Urinary bladder (tissue), 4 donors: ENCODE results near the gene PKLR. TPM values are rescaled to one million over a fixed set of nuclear protein-coding genes. Genes with fewer than 3 reads are reported as not detected.

Experiments used
- DNase-seq: peaks from one replicate; pipeline ENCODE4 v3.0.0-alpha.2; 2015; ENCODE audit errors: extremely low spot score
- H3K27ac ChIP-seq: one replicate; pipeline ENCODE4 v1.5.1; 2013; ENCODE audit warnings: low read depth, mild to moderate bottlenecking, moderate library complexity
- H3K36me3 ChIP-seq: one replicate; pipeline ENCODE4 v1.6.1; 2013; ENCODE audit warnings: mild to moderate bottlenecking, moderate library complexity; ENCODE audit not compliant: insufficient read depth
- H3K4me1 ChIP-seq: one replicate; pipeline ENCODE4 v1.6.1; 2013; ENCODE audit warnings: mild to moderate bottlenecking, moderate library complexity; ENCODE audit not compliant: insufficient read depth
- H3K4me3 ChIP-seq: one replicate; pipeline ENCODE4 v1.5.1; 2013; ENCODE audit warnings: low read depth, low read length
- WGBS: extraction: QIAGEN DNeasy Blood & Tissue Kit; methylation state at CpG from one replicate; pipeline ENCODE4 v1.1.7; 2013; 5-methylcytosine and 5-hydroxymethylcytosine counted together
- polyA plus RNA-seq: library from polyadenylated mRNA; stranded (reverse); fragments of 200-250 nt; gene quantifications from one replicate; pipeline ENCODE4 v1.2.3, GENCODE V29; 2013
- total RNA-seq: library from RNA; depleted of rRNA; stranded (reverse); fragments of >200 nt; gene quantifications from one replicate; pipeline ENCODE4 v1.2.3, GENCODE V29; 2014
- donor health status: healthy with polysubstance abuse.
- donor health status: healthy.

The PKLR gene
- total and polyA plus RNA-seq, 2 donors, result not detected

DNA sequence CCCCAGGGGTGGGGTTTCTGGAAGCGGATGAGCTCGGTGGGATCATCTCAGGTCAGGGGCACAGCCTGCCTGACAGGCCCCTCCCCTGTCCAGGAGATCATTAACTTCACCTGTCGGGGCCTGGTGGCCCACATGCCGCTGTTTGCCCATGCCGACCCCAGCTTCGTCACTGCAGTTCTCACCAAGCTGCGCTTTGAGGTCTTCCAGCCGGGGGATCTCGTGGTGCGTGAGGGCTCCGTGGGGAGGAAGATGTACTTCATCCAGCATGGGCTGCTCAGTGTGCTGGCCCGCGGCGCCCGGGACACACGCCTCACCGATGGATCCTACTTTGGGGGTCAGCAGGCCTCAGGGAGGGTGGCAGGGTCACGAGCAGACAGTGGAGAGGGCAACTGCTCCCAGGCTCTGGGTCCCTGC is 15.6 kb downstream of the PKLR start:
- Histone ChIP-seq H3K4me3 (no peak overlapping the region), H3K4me1 (no peaks in the 10 kb centered on the region), H3K36me3 (no peaks in the 10 kb centered on the region), H3K27ac (no peak overlapping the region)
- 92% methylated on average over 18 of the region's 18 CpGs for WGBS
- DNase-seq, result no peak

DNA sequence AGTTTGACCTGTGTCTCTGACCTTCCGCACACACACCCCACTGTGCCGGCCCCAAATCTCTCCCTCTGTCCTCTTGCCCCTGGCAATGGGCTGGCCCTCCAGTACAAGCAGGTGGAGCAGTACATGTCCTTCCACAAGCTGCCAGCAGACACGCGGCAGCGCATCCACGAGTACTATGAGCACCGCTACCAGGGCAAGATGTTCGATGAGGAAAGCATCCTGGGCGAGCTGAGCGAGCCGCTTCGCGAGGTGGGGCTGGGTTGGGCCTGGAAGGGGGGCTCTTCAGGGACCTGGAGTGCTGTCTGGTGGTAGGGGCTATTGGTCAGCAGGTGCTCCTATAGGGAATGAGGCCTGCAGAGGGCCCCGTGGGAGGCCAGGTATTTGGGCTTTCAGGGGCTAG is 16.2 kb downstream of the PKLR start:
- WGBS, result 94% methylated on average over 14 of the region's 14 CpGs
- H3K4me1 ChIP-seq, result no peaks in the 10 kb centered on the region
- no peak overlapping the region for H3K4me3 ChIP-seq
- DNase-seq, result no peak
- H3K36me3 ChIP-seq, result no peaks in the 10 kb centered on the region
- no peak overlapping the region for H3K27ac ChIP-seq

DNA sequence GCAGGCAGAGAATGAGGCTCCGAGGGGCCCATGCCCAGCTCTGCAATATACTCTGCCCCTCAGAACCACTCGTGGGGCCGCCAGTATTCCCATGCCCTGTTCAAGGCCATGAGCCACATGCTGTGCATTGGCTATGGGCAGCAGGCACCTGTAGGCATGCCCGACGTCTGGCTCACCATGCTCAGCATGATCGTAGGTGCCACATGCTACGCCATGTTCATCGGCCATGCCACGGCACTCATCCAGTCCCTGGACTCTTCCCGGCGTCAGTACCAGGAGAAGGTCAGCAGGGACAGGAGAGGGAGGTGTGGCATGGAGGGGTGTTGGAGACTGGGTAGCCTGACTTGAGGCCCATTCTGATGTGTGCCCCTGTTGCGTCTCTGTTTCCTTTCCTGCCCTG is 16.8 kb downstream of the PKLR start:
- H3K36me3 ChIP-seq, result no peaks in the 10 kb centered on the region
- DNase-seq, result no peak
- no peak overlapping the region for H3K4me3 ChIP-seq
- 95% methylated on average over 12 of the region's 12 CpGs for WGBS
- H3K4me1 ChIP-seq, result no peaks in the 10 kb centered on the region
- no peak overlapping the region for H3K27ac ChIP-seq

DNA sequence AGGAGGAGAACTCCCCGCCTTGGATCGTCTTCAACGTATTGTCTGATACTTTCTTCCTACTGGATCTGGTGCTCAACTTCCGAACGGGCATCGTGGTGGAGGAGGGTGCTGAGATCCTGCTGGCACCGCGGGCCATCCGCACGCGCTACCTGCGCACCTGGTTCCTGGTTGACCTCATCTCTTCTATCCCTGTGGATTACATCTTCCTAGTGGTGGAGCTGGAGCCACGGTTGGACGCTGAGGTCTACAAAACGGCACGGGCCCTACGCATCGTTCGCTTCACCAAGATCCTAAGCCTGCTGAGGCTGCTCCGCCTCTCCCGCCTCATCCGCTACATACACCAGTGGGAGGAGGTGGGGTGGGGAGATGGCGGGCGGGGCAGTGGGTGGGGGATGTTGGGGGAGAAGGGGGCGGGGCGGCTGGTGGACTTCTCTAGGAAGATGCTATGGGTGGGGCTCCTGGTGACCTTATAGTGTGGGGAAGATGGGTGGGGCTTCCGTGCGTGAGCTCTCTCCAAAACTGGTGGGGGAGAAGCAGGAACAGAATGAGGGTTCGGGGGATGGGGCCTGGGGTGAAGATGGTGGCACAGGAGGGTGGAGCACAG is 18.6 kb downstream of the PKLR start:
- H3K4me1 ChIP-seq, result no peaks in the 10 kb centered on the region
- no peak overlapping the region for H3K4me3 ChIP-seq
- no peak overlapping the region for H3K27ac ChIP-seq
- WGBS, result 94% methylated on average over 29 of the region's 29 CpGs
- H3K36me3 ChIP-seq, result no peaks in the 10 kb centered on the region
- DNase-seq, result no peak

DNA sequence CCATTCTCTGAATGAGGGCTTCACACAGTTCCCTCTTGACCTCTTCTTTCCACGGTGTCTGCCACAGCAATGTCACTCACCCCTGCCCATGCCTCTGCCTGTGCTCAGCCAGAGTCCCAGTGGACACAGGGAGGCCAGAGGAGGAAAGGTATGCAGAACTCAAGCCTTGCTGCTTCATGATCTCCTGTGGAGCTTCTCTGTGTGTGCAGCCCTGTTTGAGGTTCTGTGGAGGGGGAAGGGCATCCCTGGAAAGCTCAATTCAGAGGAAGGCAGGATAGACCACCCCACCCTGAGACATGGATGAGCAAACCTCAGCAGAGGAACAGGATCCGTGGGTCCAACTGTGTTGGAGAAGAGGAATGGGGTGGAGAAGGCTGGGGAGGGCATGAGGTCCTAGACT is 22.0 kb downstream of the PKLR start:
- Histone ChIP-seq H3K36me3 (no peaks in the 10 kb centered on the region), H3K4me1 (peaks cover 2% of the 10 kb centered on the region), H3K4me3 (no peak overlapping the region), H3K27ac (no peak overlapping the region)
- no peak for DNase-seq
- WGBS, result 86% methylated on average over 2 of the region's 2 CpGs

DNA sequence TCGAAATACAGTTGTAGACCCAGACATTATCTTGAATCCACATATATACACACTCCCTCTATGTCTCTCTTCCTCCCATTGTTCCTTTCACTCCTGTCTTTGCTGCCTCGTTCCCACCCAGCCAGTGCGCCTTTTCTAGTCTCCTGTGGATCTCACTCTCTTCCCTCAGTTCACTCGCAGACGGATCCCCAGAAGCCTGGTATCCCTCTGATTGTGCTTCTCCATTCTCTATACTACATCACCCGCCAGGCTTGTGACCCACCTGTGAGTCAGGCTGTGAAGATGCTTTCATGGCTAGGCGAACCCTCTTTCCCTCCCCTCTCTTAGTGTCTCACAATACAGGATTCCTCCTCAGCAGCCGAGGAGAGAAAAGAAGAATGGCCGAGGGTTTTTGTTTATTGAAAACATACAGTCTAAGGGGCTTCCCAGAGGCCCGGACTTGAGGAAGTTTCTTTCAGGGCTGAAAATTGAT is 22.5 kb downstream of the PKLR start:
- WGBS, result 62% methylated on average over 10 of the region's 10 CpGs
- H3K36me3 ChIP-seq, result no peaks in the 10 kb centered on the region
- H3K4me1 ChIP-seq, result peaks cover 2% of the 10 kb centered on the region
- no peak overlapping the region for H3K4me3 ChIP-seq
- no peak overlapping the region for H3K27ac ChIP-seq
- no peak for DNase-seq

DNA sequence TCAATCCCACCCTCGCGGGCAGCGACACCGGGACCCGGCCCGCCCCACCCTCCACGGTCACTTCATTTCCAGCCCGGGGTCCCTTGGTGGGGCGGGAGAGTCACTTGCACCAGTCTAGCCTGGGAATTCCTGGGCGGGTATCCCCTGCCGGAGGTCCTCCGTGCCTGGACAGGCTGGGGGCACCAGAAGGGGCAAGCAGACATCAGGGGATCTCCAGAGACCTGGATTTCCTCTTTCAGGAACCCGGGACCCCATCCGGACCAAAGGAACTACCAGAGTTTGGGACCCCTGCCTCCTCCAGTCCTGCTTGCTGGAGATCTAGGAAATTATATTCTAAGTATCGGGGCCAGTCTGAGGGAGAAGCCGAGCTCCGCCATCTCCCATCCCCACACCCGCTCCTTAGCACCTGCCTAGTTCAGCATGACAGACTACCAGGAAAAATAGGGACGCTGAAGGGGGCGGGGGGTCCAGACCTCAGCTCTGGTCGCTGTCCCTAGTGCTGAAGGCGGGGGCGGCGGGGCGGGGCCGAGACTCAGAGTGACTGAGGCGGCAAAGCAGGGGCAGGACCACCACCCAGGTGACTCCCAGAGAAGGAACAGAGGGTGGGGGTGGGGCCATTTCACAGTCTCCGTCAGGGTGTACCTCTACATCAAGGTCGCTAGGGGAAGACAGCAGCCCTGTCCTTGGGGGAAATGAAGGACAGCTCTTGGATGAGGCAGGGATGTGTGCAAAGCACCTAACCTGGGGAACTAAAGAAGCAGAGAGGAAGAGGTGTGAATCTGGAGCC is 23.1 kb downstream of the PKLR start:
- DNase-seq, result no peak
- H3K4me3 ChIP-seq, result peak overlapping the region; percentile 70
- H3K36me3 ChIP-seq, result no peaks in the 10 kb centered on the region
- no peak overlapping the region for H3K27ac ChIP-seq
- WGBS, result 1% methylated on average over 29 of the region's 29 CpGs
- H3K4me1 ChIP-seq, result peaks cover 2% of the 10 kb centered on the region

DNA sequence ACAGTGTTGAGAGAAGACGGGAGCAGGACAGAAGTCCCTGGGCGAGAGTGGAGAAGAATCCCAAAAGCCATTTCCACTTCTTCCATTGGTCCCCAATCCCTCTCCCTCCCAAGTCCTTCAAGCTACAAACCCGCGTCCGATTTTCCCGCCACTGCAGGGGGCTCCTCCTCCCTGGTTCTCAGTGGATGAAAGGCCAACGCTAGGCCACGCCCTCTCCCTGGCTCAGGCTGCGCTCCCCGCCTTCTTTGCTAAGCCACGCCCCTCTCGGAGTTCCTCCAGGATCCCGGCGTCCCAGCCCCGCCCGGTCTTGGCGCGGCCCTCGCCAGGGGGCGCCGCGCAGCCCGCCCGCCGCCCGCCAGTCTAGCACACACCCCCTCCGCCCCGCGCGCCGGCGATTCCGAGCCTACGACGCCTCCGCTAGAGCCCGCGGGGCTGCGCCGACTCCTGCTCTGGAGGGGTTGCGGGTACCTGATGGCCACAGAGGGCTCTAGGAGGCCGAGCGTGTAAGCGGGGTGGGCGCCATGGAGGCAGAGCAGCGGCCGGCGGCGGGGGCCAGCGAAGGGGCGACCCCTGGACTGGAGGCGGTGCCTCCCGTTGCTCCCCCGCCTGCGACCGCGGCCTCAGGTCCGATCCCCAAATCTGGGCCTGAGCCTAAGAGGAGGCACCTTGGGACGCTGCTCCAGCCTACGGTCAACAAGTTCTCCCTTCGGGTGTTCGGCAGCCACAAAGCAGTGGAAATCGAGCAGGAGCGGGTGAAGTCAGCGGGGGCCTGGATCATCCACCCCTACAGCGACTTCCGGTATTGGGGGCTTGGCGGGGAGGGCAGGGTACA is 24.0 kb downstream of the PKLR start, which contains the start of gene HCN3:
TSS of gene HCN3 (plus strand) at position 394 of the 832 bp plus-strand sequence. CDS start at position 522, 128 bp downstream.
- DNase-seq, result peak; percentile 95
- H3K4me1 ChIP-seq, result peaks cover 2% of the 10 kb centered on the region
- 1% methylated on average over 68 of the region's 68 CpGs for WGBS
- peak within 1 kb of the TSS; percentile 70 for H3K4me3 ChIP-seq
- no peaks in the 10 kb centered on the region for H3K36me3 ChIP-seq
- H3K27ac ChIP-seq, result peak within 1 kb of the TSS; percentile 60

DNA sequence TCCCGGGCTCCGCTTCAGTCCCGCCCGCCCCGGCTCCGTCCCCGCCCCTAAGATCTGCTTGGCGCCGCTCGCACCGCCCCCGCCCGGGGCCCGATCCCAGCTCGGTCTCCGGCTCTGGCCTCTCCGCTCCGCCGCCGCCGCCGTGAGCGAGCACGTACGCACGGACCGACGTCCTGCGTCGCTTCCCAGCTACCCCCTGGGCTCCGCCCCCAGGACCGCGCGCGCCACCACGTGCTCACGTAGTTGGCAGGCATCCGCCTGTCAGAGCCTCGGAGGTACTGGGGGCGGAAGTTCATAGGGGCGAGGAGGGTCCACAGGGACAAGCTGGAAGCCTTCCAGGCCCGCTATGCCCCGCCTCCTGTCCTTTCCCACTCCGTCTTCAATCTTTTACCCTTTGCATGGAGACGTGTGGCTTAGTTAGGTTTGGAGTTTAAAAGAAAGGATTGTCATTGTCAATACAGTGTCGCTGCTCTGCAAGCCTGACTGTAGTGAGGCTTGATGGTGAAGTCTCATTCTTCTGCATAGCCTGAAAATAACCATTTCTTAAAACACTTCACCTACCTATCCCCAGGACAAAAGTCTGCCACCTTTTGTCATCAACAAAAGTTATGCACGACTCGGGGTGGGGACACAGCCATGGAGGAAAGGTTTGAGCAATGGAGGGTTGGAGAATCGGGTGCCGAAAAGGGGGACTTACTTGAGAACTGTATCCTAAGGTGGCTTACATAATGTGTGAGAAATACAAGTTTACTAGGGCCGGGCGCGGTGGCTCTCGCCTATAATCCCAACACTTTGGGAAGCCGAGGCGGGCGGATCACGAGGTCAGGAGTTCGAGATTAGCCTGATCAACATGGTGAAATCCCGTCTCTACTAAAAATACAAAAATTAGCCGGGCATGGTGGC is 27.6 kb downstream of the PKLR start, which contains the start of gene CLK2:
TSS of gene CLK2 (minus strand) at position 162 of the 903 bp plus-strand sequence. CDS start 2,527 bp downstream, outside the sequence.
- peak within 1 kb of the TSS; percentile 93 for H3K27ac ChIP-seq
- H3K36me3 ChIP-seq, result no peaks in the 10 kb centered on the region
- peaks cover 2% of the 10 kb centered on the region for H3K4me1 ChIP-seq
- peak within 1 kb of the TSS; percentile 72 for H3K4me3 ChIP-seq
- DNase-seq, result peak; percentile 76
- 11% methylated on average over 61 of the region's 61 CpGs for WGBS

DNA sequence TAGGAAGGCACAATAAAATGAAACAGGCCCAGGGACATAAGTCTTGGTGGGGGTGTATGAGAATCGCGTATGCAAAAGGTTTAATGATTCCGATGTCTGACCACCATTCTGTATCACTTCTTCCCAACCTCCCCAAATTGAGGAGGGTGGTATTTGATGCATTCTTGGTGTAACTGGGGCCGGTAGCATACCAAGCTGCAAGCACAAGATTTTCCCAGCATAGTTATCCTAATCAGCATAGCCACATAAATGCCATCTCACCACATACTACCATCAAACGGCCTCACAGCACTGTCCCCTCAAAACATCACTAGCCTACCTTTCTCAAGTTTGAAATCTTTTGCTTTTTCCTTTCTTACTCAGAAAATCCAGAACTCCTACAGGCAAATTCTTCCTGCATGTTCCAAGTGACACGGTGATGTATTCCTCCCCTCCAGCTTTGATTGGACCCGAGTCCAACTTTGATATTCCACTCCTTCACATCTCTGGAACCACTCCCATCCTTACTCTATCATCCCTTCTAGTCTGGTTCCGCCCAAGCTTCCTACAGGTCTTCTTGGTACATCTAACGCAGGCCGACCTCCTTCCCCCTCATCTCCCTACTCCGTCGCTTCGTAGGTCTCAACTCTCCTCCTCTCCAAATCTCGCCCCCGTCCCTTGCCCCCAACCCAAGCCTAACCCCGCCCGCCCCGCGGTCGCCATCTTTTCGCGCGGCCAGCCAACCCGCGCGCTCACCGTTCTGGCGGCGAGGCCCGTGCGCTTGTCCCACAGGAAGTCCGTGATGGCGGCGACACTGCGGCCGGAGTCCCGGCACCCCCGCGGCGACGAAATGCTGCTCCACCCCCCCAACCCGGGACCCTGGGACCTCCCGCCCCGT is 28.5 kb downstream of the PKLR start:
- peak overlapping the region; percentile 93 for H3K27ac ChIP-seq
- WGBS, result 4% methylated on average over 44 of the region's 44 CpGs
- peaks cover 2% of the 10 kb centered on the region for H3K4me1 ChIP-seq
- DNase-seq, result no peak
- H3K4me3 ChIP-seq, result peak overlapping the region; percentile 72
- no peaks in the 10 kb centered on the region for H3K36me3 ChIP-seq

DNA sequence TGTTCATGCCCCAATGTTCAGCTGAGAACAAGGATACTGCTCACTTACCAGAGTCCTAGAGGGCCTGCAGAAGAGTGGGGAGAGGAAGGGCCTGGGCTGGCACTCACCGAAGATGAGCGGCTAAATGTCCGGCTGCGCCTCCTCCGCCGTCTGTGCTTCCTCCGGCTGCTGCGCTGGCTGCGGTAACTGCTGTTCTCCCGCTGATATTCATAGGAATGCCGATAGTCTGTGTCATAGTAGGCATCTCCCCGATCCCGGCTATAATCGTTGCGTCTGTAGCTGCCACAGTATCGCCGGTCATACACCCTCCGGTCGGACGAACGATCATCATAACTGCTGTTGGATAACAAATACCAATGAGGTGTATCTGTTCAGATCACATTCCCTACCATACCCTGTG is 31.9 kb downstream of the PKLR start:
- Histone ChIP-seq H3K36me3 (peaks cover 3% of the 10 kb centered on the region), H3K27ac (no peak overlapping the region), H3K4me1 (no peaks in the 10 kb centered on the region), H3K4me3 (no peak overlapping the region)
- DNase-seq, result no peak
- 92% methylated on average over 21 of the region's 21 CpGs for WGBS

DNA sequence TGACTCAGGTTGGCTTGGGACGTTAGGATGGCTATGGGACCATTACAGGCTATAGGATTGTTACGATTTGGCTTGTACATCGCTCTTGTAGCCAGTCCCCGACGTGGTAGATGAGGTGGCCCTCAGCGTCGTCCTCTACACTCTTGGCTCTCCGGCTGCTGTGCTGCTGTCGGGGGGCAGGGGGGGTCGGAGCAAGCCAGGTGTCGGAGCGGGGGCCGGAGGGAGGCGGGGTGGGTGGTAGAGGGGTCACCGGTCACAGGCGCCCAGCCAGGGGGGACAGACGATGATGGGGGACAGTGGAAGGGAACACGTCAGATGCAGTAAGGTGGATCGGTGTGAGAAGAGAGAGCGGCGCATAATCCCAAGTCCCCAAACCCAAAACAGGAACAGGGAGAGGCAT is 32.6 kb downstream of the PKLR start:
- H3K27ac ChIP-seq, result no peak overlapping the region
- H3K4me3 ChIP-seq, result no peak overlapping the region
- WGBS, result 91% methylated on average over 21 of the region's 21 CpGs
- no peak for DNase-seq
- peaks cover 4% of the 10 kb centered on the region for H3K36me3 ChIP-seq
- no peaks in the 10 kb centered on the region for H3K4me1 ChIP-seq
